ENCODE data around the gene SCUBE2.

DNA sequence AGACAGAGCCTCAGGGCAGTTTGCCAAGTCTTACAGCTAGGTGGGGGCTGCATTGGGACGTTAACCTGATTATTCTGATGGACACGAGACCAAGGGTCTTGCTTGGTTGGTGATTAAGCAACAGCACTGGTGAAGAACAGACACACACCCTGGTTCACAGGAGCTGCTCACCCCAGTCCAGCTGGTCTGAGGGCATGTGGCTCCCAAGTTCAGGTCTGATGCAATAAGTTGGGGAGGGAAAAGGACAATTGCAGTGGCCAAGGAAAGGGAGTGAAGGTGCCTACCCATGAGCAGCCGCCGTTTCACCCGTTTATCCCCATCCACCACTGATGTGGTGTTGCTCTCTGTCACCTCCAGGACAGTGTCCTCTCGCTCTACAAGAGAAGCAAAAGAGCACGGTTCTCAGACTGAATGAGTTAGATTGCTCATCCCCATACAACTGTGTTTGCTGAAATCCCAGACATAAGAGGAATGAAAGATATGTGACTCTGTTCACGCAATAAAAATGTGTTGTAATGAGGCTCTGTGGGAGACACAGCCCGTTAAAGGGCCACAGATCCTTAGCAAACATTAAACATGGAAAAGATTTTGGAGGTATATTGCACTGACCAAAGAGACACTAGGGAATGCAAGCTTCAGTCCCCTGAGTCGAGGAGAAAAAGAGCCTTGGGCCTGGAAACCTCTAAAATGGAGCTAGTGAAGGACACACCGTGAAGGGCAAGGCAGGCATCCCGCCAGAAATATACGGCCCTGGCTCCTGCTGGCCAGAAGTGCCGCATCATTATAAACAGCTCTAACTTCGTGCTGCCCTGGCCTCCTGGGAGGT is 25.6 kb downstream of the SCUBE2 start:
- no peak for TF ChIP-seq GATA3 (IDR thresholded peaks at IDR 0.05; ENCODE audit: low read depth, low read length)
- no peak for TF ChIP-seq GATA2 (IDR thresholded peaks at IDR 0.05; ENCODE audit: low read depth, low read length)

Data from SH-SY5Y (cell line).